ENCODE measurements around the gene TMEM119.
"Not testable (repeated sequence)": the region's sequence is repeated elsewhere in the genome, so short reads cannot be mapped to it uniquely, and the experiment has no call there.

Gene TMEM119

GRCh38 chr12:108598553-108599250 is 818 bp upstream of the TMEM119 start:
- DNase-seq: no peak

- DNase-seq: no peak
Measured at GRCh38 chr12:108596854-108597558, 878 bp downstream of the TMEM119 start.

GRCh38 chr12:108595711-108596647 is 1.9 kb downstream of the TMEM119 start:
- no peak for DNase-seq

DNA sequence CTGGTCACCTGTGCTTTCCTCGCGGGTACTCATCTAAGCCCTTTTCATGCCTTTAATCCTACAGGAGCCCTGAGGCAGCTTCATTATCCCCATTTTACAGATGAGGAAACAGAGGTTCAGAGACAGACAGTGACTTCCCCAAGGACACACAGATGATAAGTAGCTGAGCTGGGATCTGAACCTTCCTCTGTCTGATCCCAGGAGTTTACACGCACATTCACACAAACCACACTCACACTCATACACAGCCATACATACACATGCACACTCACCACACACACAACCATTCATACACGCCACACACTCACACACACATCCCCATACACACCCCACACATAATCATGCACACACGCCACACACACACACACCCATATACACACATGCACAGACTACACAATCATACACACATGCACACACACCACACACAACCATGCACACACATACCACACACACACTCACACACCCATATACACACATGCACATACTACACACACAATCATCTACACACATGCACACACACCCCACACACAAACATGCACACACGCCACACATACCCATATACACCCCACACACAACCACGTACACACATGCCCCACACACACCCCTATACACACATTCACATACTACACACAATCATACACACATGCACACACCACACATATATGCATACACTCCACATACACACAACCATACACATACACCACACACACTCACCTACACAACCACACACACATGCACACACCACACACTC is 2.7 kb downstream of the TMEM119 start:
- DNase-seq: no peak

- DNase-seq: no peak
Measured at GRCh38 chr12:108594323-108594903, 3.5 kb downstream of the TMEM119 start.

DNA sequence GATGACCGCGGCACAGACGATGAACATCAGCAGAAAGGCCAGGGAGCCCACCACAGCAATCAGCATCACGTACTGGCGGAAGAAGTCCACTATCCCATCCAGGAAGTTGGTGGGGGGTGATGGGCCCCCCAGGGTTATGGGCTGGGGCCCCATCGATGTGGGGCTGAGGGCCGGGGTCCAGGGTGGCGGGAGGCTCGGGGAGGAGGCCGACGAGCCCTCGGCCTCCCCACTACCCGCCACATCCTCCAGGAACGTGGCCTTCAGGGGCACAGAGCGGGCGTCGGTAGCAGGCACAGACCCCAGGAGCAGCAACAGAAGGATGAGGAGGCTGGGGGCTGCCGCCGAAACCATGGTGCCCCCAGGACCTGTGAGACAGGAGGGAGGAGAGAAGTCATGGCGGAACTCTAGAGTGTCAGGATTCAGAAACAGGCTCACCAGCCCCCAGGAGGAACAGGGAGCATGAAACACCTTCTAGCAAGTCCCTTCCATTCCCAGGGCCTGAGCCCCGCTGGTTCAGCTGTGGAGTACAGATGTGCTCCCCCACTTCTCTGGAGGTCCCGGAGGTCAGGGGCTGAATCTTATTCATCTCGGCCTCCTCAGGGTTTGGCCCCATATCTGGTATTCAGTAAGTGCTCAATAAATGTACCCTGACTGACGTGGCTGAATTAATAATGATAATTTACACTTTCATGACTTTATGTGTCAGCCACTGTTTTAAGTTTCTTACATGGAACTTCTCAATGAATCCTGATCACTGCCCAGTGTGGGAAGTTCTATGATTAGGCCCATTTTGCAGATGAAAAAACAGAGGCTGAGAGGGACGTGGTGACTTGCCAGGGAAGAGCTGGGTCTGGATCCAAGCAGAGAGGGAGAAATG is 5.6 kb downstream of the TMEM119 start:
- DNase-seq: no peak

GRCh38 chr12:108591267-108591980 is 6.5 kb downstream of the TMEM119 start:
- no peak for DNase-seq

GRCh38 chr12:108590463-108590862 is 7.4 kb downstream of the TMEM119 start:
- DNase-seq: not testable (repeated sequence)

DNA sequence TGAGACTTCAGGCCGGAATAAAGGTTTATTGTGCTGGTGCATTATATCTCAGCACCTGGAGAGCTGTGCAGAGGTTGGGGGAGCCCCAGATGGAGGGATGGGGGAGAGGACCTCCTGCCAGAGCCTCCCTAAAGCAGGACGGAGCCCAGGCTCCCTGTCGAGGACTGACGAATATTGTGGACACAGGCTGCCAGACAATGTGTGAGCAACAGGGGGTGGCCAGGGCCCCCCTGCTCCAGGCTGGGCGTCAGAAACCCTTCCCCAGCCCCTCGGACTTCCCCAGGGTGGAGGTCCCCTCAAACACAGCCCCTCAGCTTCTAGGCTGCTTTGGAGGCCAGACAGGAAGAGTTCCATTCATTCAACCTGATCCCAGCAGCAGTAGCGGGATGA is 8.0 kb downstream of the TMEM119 start:
- DNase-seq: no peak

DNA sequence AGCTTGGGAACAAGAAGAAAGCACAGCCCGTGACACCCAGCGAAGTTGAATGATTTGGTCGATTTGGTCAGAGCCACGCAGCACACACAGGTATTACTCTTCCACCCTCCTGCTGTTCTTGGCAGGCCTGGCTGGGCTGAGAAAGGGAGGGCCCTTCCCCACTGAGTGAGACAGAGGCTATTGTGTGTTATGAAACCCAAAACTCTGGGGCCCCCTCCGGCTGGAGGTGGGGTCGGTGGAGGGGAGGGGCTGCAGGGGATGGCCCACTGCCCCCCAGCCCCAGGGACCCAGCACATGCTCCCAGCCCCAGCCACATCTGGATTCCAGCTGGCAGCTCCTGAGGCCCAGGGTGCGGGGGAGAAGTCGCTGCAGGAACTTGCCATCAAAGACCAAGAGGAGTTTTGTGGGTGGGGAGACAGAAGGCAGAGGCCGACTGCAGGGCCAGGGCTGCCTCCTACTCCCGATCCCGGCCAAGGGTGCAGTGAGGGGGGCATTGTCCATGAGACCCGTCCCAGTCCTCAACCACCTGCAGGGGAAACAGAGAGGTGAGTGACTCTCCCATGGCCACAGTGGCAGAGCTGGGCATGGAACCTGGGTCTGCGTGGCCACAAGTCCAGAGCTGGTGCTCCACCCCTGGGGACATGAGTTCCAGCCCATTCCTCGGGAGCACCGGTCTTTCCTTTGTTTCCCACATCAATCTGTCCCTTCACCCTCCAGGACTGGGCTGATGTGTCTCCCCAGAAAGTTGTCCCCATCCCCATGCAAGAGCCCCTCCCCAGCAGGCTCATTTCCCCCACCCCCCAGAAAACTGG is 8.7 kb downstream of the TMEM119 start:
- no peak for DNase-seq

DNA sequence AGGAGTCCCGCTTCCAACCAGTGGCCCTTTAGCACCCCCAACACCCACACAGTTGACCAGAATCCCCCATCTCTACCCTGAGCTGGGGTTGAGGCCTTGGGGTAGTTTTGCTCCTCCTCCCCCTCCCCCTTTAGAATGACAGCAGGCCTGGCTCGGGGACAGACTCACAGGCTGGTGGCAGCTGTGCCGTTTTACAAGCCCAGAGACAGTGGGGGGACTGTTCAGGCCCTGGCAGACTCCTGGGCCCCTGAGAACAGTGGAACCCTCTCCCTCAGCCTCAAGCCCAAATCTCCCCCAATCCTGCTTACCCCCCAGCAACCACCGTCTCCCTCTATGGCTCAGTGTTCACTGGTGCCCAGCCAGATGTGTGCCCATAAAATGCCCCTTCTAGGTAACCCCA is 10.1 kb downstream of the TMEM119 start:
- no peak for DNase-seq

- no peak for DNase-seq
Measured at GRCh38 chr12:108586306-108586705, 11.6 kb downstream of the TMEM119 start.

DNA sequence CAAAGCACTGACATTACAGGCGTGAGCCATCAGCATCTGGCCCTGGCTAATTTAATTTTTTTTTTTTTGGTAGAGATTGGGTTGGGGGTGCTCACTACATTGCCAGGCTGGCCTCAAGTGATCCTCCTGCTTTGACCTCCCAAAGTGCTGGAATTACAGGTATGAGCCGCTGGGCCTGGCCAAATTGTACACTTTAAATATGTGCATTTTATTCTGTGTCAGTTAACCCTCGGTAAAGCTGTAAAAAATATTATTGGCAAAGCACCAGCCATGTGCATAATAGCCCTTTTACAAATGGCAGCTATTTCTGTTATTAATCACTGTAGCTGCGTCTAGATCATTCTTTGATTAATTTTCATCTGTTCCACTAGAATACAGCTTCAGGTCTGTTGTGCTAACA is 12.0 kb downstream of the TMEM119 start:
- no peak for DNase-seq

GRCh38 chr12:108584456-108585065 is 13.3 kb downstream of the TMEM119 start:
- DNase-seq: no peak

GRCh38 chr12:108583991-108584390 is 13.9 kb downstream of the TMEM119 start:
- DNase-seq: no peak

DNA sequence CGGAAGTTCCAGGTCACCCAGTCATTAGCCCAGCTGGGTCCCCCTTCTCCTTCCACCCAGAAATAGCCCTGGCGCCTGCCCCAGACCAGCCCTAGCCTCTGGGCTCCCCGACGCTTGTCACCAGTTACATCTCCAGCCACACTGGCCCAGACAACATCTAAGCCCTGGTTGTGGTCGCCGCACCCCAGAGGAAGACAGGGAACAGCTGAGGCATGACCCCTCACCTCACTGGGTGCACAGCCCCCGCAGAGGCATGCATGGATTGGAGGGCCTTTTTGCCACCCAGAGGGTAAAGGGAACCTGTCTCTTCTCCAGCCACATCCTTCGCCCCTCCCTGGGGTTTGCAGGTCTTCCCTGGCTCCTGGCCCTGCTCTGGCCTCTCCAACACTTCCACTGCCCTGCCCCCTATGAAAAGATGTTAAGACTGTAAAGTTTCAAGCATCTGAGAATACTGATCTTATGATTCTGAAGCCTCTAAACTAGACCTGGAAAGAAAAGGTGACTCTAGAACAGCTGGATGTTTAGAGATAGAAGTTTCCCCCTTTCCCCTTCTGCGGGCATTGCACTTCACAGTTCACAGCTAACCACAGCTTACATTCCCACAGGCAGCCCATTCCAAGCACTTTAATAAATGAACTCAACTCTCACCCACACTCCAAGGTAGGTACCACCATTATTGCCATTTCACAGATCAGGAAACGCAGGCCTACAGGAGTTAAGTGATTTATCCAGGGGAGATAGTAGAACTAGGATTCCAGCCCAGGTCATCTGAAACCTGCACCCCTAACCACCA is 14.7 kb downstream of the TMEM119 start:
- no peak for DNase-seq

DNA sequence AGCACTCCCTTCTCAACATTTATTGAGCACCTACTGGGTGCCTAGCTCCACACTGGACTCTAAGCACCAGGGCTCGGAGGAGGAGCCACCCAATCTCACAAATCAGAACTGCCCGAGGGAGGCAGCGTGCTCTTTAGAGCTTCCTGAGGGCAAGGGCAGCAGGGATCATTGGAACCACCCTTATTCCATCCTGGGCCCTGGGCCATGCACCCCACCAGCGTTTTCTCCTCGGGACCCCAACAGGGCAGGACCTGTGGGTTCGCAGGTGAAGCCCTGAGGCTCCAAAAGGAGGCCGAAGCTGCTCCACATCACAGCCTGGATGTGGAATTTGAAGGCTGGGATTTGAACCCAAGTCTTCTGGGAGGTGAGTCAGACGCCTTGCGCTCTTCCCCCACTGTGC is 15.4 kb downstream of the TMEM119 start:
- no peak for DNase-seq
